ENCODE measurements around the gene FANCC.

Gene FANCC

DNA sequence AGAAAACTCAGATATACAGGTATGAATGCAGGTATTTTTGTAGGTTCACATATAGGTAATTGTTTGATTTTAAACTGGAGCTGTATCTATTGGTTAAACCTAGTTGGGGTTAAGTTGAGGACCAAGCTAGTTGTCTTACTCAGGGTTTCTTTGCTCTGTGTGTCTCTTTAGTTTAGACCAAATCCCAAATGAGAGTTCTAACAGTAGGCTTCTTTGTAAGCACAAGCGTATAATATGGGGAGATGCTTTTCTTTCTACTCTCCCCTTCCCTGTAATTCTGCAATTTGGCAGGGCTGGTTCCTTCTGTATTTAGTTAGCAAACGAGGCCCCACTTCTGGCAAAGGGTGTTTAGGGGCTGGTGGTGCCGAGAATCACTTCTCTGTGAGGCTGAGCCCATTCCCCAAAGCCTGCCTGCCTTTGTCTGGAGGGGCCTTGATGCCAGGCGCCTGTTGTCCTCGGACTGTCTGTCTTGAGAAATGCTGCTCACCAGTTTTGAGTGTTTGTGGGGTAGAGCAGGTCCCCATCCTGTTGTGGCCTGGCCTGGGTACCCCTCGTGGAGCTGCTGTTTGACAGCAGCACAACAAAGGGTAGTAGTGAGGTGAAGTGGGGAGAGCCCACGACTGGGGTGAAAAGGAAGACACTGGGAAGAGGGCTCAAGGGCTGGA is 259.3 kb downstream of the FANCC start:
- DNase-seq, result no peak

DNA sequence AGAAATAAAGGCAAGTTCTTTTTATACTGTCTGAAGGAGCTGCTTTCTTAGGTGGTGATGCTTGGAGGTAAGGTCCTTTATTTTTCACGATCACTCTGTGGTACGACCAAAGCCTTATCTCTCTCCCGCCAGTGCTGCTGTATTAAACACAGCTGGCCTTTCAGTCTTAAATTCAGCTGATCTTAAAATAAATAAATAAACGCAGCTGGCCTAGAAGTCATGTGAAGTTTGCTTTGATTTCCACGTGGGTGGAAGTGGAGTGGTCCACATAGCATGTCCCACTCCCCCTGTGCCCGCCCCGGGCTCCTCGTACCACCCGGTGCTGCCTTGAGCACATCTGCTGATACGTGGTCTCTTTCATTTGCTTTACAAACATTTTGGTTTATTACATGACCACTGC is 260.4 kb downstream of the FANCC start:
- no peak for DNase-seq

DNA sequence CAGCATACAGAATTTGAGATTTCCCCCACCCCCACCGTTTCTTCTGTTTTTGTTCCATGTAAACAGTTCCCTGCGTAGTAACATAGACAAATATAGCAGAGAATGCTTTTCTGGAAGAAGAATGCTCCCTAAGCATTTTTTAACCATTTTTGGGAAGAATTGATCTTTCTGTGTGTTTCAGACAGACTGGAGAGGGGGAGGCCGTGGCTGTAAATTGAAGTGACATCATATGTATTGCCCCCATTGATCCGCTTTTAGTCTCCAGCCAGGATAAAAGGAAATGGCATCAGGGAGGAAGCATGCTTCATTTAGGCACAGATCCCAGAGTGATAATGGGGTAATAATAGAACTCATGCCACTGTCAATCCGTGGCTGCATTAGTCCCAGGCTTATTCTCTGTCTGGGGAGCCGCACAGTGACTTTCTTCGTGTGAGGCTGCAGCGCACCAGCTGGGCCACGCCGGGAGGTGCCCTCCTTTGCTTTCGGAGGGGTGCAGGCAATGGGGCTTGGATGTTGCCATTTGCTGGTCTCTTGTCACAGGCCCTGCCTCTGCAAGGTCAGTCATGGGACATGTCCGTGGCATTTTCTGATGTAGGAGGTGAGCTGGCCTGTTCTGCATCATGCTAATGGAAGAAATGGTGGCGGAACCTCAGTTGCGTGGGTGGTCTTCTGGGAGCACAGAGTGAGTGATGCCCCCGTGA is 261.5 kb downstream of the FANCC start:
- no peak for DNase-seq

DNA sequence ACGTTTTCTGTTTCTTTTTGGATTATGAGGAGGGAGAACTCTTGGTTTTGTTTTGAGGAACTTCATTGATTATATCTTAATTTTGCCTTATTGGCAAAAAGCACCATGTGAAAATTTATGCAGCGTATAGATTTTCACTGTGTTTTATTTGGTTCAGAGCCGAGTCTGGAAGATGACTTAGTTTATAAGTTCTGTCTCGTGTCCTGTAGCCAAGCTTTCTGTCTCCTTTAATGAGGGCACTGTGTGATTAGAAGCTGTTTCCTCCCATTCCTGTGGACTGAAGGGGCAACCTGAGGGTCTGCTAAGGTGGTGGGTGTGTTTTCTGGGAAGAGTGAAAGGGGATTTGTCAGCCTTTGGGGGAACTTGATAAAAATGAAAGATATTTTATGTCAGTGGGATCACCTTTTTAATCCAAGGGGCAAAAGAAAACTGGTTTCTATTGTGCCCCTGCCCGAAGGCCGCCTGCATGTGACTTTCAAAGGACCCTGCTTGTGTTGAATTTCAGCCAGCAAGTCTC is 262.1 kb downstream of the FANCC start:
- DNase-seq, result no peak

DNA sequence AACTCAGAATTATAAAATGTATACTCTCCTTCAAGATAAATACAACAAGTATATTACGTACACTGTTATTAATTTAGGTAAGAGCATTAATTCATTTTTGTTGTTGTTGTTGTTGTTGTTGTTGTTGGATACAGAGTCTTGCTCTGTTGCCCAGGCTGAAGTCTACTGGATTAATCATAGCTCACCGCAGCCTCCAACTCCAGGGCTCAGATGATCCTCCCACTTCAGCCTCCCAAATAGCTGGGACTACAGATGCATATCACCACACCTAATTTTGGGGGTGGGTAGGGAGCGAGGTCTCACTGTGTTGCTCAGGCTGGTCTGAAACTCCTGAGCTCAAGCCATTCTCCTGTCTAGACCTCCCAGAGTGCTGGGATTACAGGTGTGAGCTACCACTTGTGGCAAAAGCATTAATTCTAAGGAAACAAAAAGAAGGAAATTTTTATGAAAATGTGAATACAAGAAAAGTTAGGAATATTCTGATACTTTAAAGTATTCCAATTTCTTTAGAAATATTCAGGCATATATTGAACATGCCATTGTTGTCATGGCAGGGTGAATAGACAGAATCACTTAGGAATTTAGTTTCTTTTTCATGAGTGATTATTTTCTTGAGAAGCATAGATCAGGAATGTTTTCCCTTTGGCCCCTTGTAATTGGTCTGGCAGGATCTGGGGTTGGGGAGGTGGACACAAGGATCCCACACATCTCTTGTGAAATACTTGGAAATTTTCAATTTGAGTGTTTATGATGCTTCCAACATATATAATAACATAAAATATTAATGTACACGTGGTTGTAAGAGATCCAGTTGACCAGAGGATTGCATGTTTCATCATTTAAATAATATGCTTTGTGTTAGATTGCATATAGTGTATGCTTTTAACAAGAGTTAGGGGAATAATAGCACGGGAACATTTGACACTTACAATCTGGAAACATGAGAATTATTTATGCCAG is 263.6 kb downstream of the FANCC start:
- DNase-seq, result no peak

DNA sequence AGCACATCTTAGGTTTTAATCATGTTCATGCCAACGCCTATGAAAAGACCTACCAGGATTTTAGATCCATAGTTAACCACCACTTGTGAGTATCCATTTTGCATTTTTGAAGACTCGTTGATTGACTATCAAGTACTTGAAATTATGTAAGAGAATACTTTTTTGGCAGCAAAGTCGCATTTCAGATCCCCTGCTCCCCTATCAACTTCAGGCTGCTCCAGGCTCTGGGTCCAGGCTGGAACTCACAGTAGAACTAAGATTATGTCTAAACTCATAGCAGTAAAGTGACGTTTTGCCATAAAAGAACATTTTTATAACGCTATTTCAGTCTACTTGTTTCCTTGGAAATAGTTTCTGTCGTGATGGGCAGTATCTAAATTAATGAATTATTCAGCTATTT is 267.7 kb downstream of the FANCC start:
- DNase-seq, result no peak
